Stomach smooth muscle (tissue), 2 donors: ENCODE results near the gene GSKIP.
"Not testable (repeated sequence)": the region's sequence is repeated elsewhere in the genome, so short reads cannot be mapped to it uniquely, and the experiment has no call there.

Source experiments
- H3K27ac ChIP-seq: one replicate; pipeline ENCODE4 v1.7.0; 2013; ENCODE audit warnings: mild to moderate bottlenecking, low read length, inconsistent platforms
- H3K27me3 ChIP-seq, 2 donors: one replicate each; pipeline ENCODE4 v1.7.0; 2013; ENCODE audit warnings: low read length in 2 of 2; ENCODE audit not compliant: insufficient read depth in 2 of 2, control insufficient read depth in 1 of 2
- H3K36me3 ChIP-seq, 2 donors: one replicate each; pipeline ENCODE4 v1.7.0; 2013; ENCODE audit warnings: low read length in 2 of 2; ENCODE audit not compliant: control insufficient read depth in 2 of 2, insufficient read depth in 2 of 2
- H3K4me1 ChIP-seq: one replicate; pipeline ENCODE4 v1.7.0; 2013; ENCODE audit warnings: low read length; ENCODE audit not compliant: control insufficient read depth, insufficient read depth
- H3K4me3 ChIP-seq, 2 donors: one replicate each; pipeline ENCODE4 v1.7.0; 2013; ENCODE audit warnings: low read length in 2 of 2
- H3K9ac ChIP-seq, 2 donors: one replicate each; pipeline ENCODE4 v1.7.0; 2013; ENCODE audit warnings: low read length in 2 of 2, mild to moderate bottlenecking in 1 of 2
- H3K9me3 ChIP-seq, 2 donors: one replicate each; pipeline ENCODE4 v1.7.0; 2013; ENCODE audit warnings: low read length in 2 of 2; ENCODE audit not compliant: control insufficient read depth in 2 of 2
- donor health status: healthy.
- donor health status: Pancreatic carcinoma.

Gene GSKIP

DNA sequence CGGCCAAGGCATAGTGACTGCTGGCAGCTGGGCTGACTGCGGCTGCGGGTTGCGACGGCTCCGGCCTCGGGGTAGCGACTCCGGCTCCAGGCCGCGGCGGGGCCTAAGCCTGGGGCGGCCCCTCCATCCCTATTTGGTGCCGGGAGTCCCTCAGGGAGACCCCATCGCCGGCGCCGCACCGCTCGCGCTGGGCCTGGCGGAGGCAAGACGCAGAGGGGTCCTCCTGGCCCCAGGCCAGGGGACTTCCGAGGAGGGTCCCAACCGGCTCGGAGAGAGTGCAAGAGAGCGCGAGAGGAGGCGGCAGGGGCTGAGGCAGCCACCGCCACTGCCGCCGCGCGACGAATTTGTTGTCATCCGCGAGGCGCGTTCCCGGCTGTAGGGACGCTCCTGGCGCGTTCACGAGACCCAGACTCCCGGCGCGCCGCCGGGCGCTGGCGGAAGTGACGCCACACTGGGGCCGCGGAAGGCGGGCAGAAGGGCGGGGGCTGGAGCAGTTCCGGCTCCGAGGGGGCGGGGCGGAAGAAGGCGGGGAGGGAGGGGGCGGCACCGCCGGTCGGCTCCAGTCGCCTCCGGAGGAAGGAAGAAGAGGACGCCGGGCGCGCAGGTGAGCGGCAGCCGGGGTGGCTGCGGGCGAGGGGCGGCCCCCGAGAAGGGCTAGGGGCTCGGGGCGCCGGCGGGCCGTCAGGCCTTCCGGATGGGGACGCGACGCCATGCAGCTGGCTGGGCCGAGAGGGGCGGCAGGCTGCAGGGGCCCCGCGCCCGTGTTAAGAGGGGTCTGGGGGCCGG, at the start of gene GSKIP, which contains the start of gene ATG2B:
TSS of gene GSKIP (plus strand) at position 562 of the 786 bp plus-strand sequence. CDS start 18,722 bp downstream, outside the sequence.
TSS of gene ATG2B (minus strand) at position 377 of the 786 bp plus-strand sequence. CDS start at position 12, 365 bp downstream.
- peak within 1 kb of the TSS; percentile 83 to 94 for H3K4me3 ChIP-seq
- H3K27ac ChIP-seq: peak within 1 kb of the TSS; percentile 81
- H3K9me3 ChIP-seq: no peaks in the 10 kb centered on the region
- peaks cover 11% of the 10 kb centered on the region for H3K4me1 ChIP-seq
- H3K9ac ChIP-seq: peak within 1 kb of the TSS; percentile 88
- H3K27me3 ChIP-seq: no peaks in the 10 kb centered on the region
- H3K36me3 ChIP-seq: no peaks in the 10 kb centered on the region

- Histone ChIP-seq H3K9me3 (no peaks in the 10 kb centered on the region), H3K9ac (no peak overlapping the region), H3K27me3 (no peaks in the 10 kb centered on the region), H3K27ac (no peak overlapping the region), H3K36me3 (peaks cover 27 to 42% of the 10 kb centered on the region in 2 donors), H3K4me3 (no peak overlapping the region), H3K4me1 (no peaks in the 10 kb centered on the region)
Measured at GRCh38 chr14:96316087-96316486, 47.2 kb upstream of the GSKIP start.

DNA sequence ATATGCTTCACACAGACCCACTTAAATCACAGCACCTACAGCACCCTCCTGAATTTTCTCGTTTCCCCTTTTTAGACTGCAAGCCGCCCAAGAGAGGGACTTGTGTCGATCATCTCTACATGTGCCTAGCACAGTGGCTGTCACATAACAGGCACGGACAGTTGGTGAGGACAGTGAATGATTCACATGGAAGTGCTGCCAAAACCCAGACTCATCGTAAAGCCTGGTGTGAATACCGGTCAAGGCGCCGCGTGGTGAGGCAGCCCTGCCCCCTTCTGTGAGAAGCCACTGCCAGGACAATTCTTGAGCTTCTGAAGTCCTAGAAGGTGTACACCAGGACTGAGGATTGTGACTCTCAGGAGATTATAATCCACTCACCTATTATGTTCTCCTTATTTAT, 44.5 kb upstream of the GSKIP start:
- H3K4me1 ChIP-seq: no peaks in the 10 kb centered on the region
- no peak overlapping the region for H3K27ac ChIP-seq
- H3K9ac ChIP-seq: no peak overlapping the region
- no peaks in the 10 kb centered on the region for H3K9me3 ChIP-seq
- no peaks in the 10 kb centered on the region for H3K27me3 ChIP-seq
- H3K36me3 ChIP-seq: peaks cover 33 to 49% of the 10 kb centered on the region in 2 donors
- no peak overlapping the region for H3K4me3 ChIP-seq

DNA sequence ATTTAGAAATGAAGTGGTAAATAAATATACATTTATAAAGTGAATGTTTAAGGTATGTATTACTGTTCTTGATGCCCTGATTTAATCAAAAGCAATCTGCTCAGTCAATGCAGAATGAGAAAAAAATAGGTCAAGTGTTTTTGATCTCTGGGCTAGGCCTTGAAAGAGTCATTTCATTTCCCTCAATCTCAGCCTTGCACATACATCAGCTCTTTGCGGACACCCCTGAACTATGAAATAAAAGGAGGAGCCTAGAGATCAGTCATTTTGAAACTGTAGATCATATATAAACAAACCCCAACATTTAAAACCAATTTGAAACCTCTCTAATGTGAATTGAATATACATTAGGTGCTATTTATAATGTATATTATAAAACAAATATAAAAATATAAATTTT, 42.7 kb upstream of the GSKIP start:
- H3K4me3 ChIP-seq: no peak overlapping the region
- H3K9ac ChIP-seq: no peak overlapping the region
- no peaks in the 10 kb centered on the region for H3K4me1 ChIP-seq
- peaks cover 30 to 56% of the 10 kb centered on the region in 2 donors for H3K36me3 ChIP-seq
- no peaks in the 10 kb centered on the region for H3K27me3 ChIP-seq
- no peak overlapping the region for H3K27ac ChIP-seq
- no peaks in the 10 kb centered on the region for H3K9me3 ChIP-seq

DNA sequence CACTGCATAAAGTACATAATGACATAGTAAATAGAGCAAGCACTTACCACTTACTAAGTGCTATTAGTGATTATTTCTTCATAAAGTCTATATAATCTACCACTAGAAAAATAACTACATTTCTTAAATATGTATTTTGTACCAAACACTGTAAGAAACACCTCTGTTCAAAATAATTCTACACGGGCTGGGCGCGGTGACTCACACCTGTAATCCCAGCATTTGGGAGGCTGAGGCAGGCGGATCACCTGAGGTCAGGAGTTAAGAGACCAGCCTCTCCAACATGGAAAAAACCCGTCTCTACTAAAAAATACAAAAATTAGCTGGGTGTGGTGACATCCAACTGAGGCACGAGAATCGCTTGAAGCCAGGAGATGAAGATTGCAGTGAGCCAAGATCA, 39.1 kb upstream of the GSKIP start:
- no peaks in the 10 kb centered on the region for H3K4me1 ChIP-seq

GRCh38 chr14:96338551-96338950, 24.8 kb upstream of the GSKIP start:
- no peak overlapping the region for H3K27ac ChIP-seq
- no peak overlapping the region for H3K4me3 ChIP-seq
- no peaks in the 10 kb centered on the region for H3K9me3 ChIP-seq
- H3K4me1 ChIP-seq: no peaks in the 10 kb centered on the region
- H3K36me3 ChIP-seq: peaks cover 7 to 23% of the 10 kb centered on the region in 2 donors
- no peak overlapping the region for H3K9ac ChIP-seq
- no peaks in the 10 kb centered on the region for H3K27me3 ChIP-seq

More for the DNA sequence above, 39.1 kb upstream of the GSKIP start:
- Histone ChIP-seq H3K27me3 (no peaks in the 10 kb centered on the region), H3K9ac (no peak overlapping the region), H3K9me3 (no peaks in the 10 kb centered on the region), H3K36me3 (peaks cover 22 to 47% of the 10 kb centered on the region in 2 donors), H3K27ac (no peak overlapping the region), H3K4me3 (no peak overlapping the region)

DNA sequence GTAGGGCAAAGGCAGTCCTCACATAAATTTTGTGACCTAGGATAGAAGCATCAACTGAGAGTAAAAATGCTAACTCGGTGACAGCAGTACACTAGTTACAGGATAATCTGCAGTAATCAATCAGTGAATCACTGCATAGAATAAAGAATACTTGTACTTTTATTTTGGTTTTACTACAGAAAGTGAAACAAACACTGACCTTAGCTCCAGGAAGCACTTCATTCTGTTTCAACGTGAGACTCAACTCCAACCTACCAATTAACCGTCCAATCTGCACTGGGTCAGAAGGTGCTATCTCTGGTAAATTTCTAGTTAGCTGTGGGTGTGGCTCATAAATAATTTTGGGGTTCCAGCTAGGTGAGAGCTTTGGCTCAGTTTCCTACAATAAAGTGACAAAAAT, 22.0 kb upstream of the GSKIP start:
- H3K36me3 ChIP-seq: peaks cover 5 to 19% of the 10 kb centered on the region in 2 donors

DNA sequence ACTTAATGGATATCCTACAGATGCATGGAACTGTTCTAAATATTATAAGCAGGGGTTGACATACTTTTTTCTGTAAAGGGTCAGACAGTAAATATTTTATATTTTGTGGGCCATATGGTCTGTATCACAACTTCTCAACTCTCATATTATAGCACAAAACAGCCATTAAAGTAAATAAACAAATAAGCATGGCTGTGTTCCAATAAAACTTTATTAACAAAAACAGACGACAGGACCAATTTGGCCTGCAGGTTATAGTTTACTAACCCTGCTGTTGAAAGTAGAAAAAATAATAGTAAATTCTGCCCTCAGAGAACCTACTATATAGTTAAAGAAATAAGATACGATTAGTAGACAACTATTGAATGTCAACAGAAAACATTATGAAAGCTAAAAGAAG, 17.7 kb upstream of the GSKIP start:
- Histone ChIP-seq H3K36me3 (peaks cover 0 to 4% of the 10 kb centered on the region in 2 donors), H3K27ac (no peak overlapping the region), H3K9ac (no peak overlapping the region), H3K9me3 (no peaks in the 10 kb centered on the region), H3K27me3 (no peaks in the 10 kb centered on the region), H3K4me1 (no peaks in the 10 kb centered on the region), H3K4me3 (no peak overlapping the region)

More for the DNA sequence above, 22.0 kb upstream of the GSKIP start:
- H3K27me3 ChIP-seq: no peaks in the 10 kb centered on the region
- no peaks in the 10 kb centered on the region for H3K9me3 ChIP-seq
- no peak overlapping the region for H3K9ac ChIP-seq
- no peak overlapping the region for H3K27ac ChIP-seq
- no peaks in the 10 kb centered on the region for H3K4me1 ChIP-seq
- no peak overlapping the region for H3K4me3 ChIP-seq

GRCh38 chr14:96347957-96348356, 15.4 kb upstream of the GSKIP start:
- H3K36me3 ChIP-seq, H3K4me3 ChIP-seq, H3K4me1 ChIP-seq: not testable (repeated sequence)

GRCh38 chr14:96349286-96350075, 13.8 kb upstream of the GSKIP start:
- Histone ChIP-seq H3K4me3 (no peak overlapping the region), H3K27ac (no peak overlapping the region), H3K9ac (no peak overlapping the region), H3K36me3 (no peaks in the 10 kb centered on the region), H3K27me3 (no peaks in the 10 kb centered on the region), H3K9me3 (no peaks in the 10 kb centered on the region), H3K4me1 (no peaks in the 10 kb centered on the region)

More at GRCh38 chr14:96347957-96348356, 15.4 kb upstream of the GSKIP start:
- not testable (repeated sequence) for H3K9ac ChIP-seq, H3K27me3 ChIP-seq, H3K27ac ChIP-seq, H3K9me3 ChIP-seq
